ENCODE measurements around the gene VPS4B. TPM values are rescaled to one million over a fixed set of nuclear protein-coding genes. Genes with fewer than 3 reads are reported as not detected.

The VPS4B gene
- total RNA-seq, 1 donor from 2014 or later, result 44.5 TPM

DNA sequence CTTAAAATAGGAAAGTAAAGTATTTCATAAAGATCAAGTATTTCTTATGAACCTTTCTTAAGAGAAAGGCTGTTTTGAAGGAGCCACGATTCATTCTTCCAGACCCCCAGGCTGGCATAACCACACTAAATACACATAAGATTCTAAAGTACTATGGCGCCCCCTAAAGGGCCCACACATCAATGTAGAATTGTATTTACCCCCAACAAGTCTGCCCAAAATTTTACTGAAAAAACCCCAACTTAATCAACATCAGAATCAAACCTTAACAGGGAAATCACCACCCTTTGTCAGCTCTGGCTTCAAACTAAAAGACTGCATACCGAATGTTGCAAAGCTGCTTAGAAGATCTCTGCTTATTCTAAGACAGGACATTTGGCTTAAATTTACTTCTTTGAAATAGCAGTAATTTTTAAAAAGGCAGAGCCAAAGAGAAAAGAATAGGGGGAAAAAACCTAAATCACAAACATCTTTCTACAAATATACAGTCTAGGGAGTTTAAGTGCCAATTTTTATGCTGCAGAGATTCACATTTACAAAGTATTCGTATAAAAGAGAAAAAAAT lies 82.3 kb downstream of the VPS4B start:
- Mint-ChIP-seq H3K9me3 (ENCODE audit: unreplicated experiment) (peaks cover 4% of the 10 kb centered on the region), H3K36me3 (ENCODE audit: unreplicated experiment) (no peaks in the 10 kb centered on the region), H3K4me1 (ENCODE audit: low read depth, unreplicated experiment) (peaks cover 5% of the 10 kb centered on the region), H3K27me3 (ENCODE audit: unreplicated experiment) (peaks cover 2% of the 10 kb centered on the region), H3K4me3 (ENCODE audit: unreplicated experiment) (no peak overlapping the region), H3K27ac (ENCODE audit: unreplicated experiment) (no peak overlapping the region)
- peak; percentile 47 for DNase-seq
- TF ChIP-seq CTCF (IDR thresholded peaks at IDR 0.05; ENCODE audit: partially characterized antibody, unreplicated experiment), result peak; percentile 68

Other genes starting within 250 kb of the VPS4B start
- 6.8 TPM for gene BCL2, start 102.7 kb downstream of the VPS4B start, total RNA-seq (ENCODE audit: unreplicated experiment)
- gene KDSR, start 55.3 kb downstream of the VPS4B start, total RNA-seq (ENCODE audit: unreplicated experiment), result 31.1 TPM
- gene SERPINB5, start 54.5 kb upstream of the VPS4B start, total RNA-seq (ENCODE audit: unreplicated experiment), result not detected
- gene SERPINB12, start 119.9 kb upstream of the VPS4B start, total RNA-seq (ENCODE audit: unreplicated experiment), result not detected
- gene SERPINB13, start 164.9 kb upstream of the VPS4B start, total RNA-seq (ENCODE audit: unreplicated experiment), result not detected
- gene SERPINB4, start 221.8 kb upstream of the VPS4B start, total RNA-seq (ENCODE audit: unreplicated experiment), result not detected
- gene SERPINB3, start 239.4 kb upstream of the VPS4B start, total RNA-seq (ENCODE audit: unreplicated experiment), result not detected

Measured in glutamatergic neuron (in vitro differentiated cells).